GM12878 (cell line): ENCODE data around the gene UNK. TPM values are rescaled to one million over a fixed set of nuclear protein-coding genes. Genes with fewer than 3 reads are reported as not detected.
A peak's percentile ranks its signal among the peaks of the same experiment; 100 is the strongest.

ENCODE experiments used
- ATAC-seq: fragments of 200-7000 bp; cut with Tn5 transposase; 3 replicates; pipeline ENCODE4 v1.9.1; 2020; ENCODE audit warnings: mild to moderate bottlenecking, moderate library complexity
- BruUV-seq: library from RNA; stranded (reverse); fragments of 400-500 nt; replicated peaks from 2 replicates; lab custom pipeline; 2021; lab: Mats Ljungman, UMichigan
- CTCF ChIA-PET: fragments of 300-600 bp; sonication (Branson Sonifier 250); formaldehyde crosslinking; extraction: SDS; loops from one replicate; lab custom pipeline; 2021; ENCODE audit warnings: inconsistent platforms; lab: Yijun Ruan, JAX
- POLR2A ChIA-PET: fragments of 350-600 bp; formaldehyde crosslinking; extraction: SDS; loops from one replicate; lab custom pipeline; 2021; ENCODE audit warnings: inconsistent platforms; lab: Charles Lee
- RAD21 ChIA-PET: fragments of 300-600 bp; sonication (Branson Sonifier 250); formaldehyde crosslinking; loops from one replicate; lab custom pipeline; 2023; ENCODE audit warnings: antibody characterized with exemption; ENCODE audit not compliant: unreplicated experiment; lab: Charles Lee
- SMC1A ChIA-PET: fragments of 300-600 bp; sonication (Branson Sonifier 250); formaldehyde crosslinking; loops from one replicate; lab custom pipeline; 2023; ENCODE audit not compliant: unreplicated experiment, uncharacterized antibody; lab: Charles Lee
- DNase-seq: peaks from one replicate; pipeline ENCODE4 v3.0.0-alpha.2; 2011; ENCODE audit warnings: low read depth, low spot score
- FAIRE-seq: peaks from 3 replicates; lab custom pipeline; 2011; peaks lifted over from hg19 to GRCh38; lab: Jason Lieb, UNC
- H2AFZ ChIP-seq: 2 replicates; pipeline ENCODE4 v1.6.0; 2011; ENCODE audit warnings: low read depth, low read length, control low read depth; ENCODE audit not compliant: control insufficient read depth
- H3K27ac ChIP-seq: 2 replicates; pipeline ENCODE4 v1.5.1; 2011; ENCODE audit warnings: control low read depth; ENCODE audit not compliant: control insufficient read depth, insufficient read depth
- H3K27me3 ChIP-seq, 2 experiments: replicated peaks in 1 of 2; 2 replicates each; pipeline versions ENCODE4 v1.6.0 to v1.6.1; 2011; ENCODE audit warnings: low read length in 1 of 2; ENCODE audit not compliant: control insufficient read depth in 2 of 2, insufficient read depth in 2 of 2
- H3K36me3 ChIP-seq, 2 experiments: 2 replicates each; pipeline ENCODE4 v1.5.1; 2011; ENCODE audit warnings: low read length in 1 of 2; ENCODE audit not compliant: control insufficient read depth in 2 of 2, insufficient read depth in 2 of 2
- H3K4me1 ChIP-seq: 2 replicates; pipeline ENCODE4 v1.6.1; 2011; ENCODE audit warnings: mild to moderate bottlenecking, low read length, moderate library complexity, mixed read lengths; ENCODE audit not compliant: control insufficient read depth, insufficient read depth
- H3K4me2 ChIP-seq: 2 replicates; pipeline ENCODE4 v1.6.0; 2011; ENCODE audit warnings: control low read depth; ENCODE audit not compliant: control insufficient read depth, insufficient read depth
- H3K4me3 ChIP-seq: fragments of 200-600 bp; sonication (generic); 2 replicates; pipeline ENCODE4 v1.5.1; 2016
- H3K79me2 ChIP-seq: 2 replicates; pipeline ENCODE4 v1.6.0; 2011; ENCODE audit warnings: low read length; ENCODE audit not compliant: control insufficient read depth, insufficient read depth
- H3K9ac ChIP-seq: 2 replicates; pipeline ENCODE4 v1.8.0; 2011; ENCODE audit warnings: low read length, control low read depth, mixed read lengths; ENCODE audit not compliant: control insufficient read depth, insufficient read depth
- H3K9me3 ChIP-seq: replicated peaks from 3 replicates; pipeline ENCODE4 v1.5.1; 2011; ENCODE audit warnings: mild to moderate bottlenecking, low read length; ENCODE audit not compliant: control insufficient read depth, insufficient read depth
- H4K20me1 ChIP-seq: 2 replicates; pipeline ENCODE4 v1.6.0; 2011; ENCODE audit not compliant: control insufficient read depth, insufficient read depth
- CREB1 ChIP-seq: IDR thresholded peaks from 2 replicates; pipeline ENCODE4 v1.6.1; 2012; ENCODE audit warnings: low read depth, mild to moderate bottlenecking, inconsistent platforms
- ESRRA ChIP-seq: IDR thresholded peaks from 2 replicates; pipeline ENCODE4 v1.6.1; 2012; ENCODE audit warnings: mild to moderate bottlenecking, low read length, improper control_type of control experiment
- EZH2 ChIP-seq: IDR thresholded peaks from 2 replicates; pipeline ENCODE4 v1.6.1; 2012; ENCODE audit warnings: low read depth, mild to moderate bottlenecking, control low read depth, inconsistent platforms, low read length, borderline replicate concordance; ENCODE audit not compliant: control insufficient read depth
- IKZF1 ChIP-seq: fragments of 450-650 bp; conservative IDR thresholded peaks from 2 replicates; pipeline ENCODE4 v1.6.1; 2017; ENCODE audit warnings: antibody characterized with exemption, mild to moderate bottlenecking
- JUNB ChIP-seq: IDR thresholded peaks from 2 replicates; pipeline ENCODE4 v1.6.1; 2016; ENCODE audit warnings: antibody characterized with exemption, mild to moderate bottlenecking
- KDM1A ChIP-seq: fragments of 200-600 bp; sonication (generic); IDR thresholded peaks from 2 replicates; pipeline ENCODE4 v1.6.1; 2016; ENCODE audit warnings: borderline replicate concordance
- MXI1 ChIP-seq: fragments of 150-350 bp; IDR thresholded peaks from 2 replicates; pipeline ENCODE4 v1.6.1; 2011; ENCODE audit warnings: low read depth, mild to moderate bottlenecking, inconsistent platforms, low read length, improper control_type of control experiment
- NBN ChIP-seq: fragments of 450-650 bp; IDR thresholded peaks from 2 replicates; pipeline ENCODE4 v1.6.1; 2016
- SMAD5 ChIP-seq: IDR thresholded peaks from 2 replicates; pipeline ENCODE4 v1.6.1; 2016; ENCODE audit warnings: antibody characterized with exemption, low read depth
- SMARCA5 ChIP-seq: fragments of 450-650 bp; IDR thresholded peaks from 2 replicates; pipeline ENCODE4 v1.6.1; 2017; ENCODE audit warnings: mild to moderate bottlenecking
- SRF ChIP-seq, 2 experiments: IDR thresholded peaks; 2 replicates each; pipeline ENCODE4 v1.6.1; 2011; ENCODE audit warnings: low read depth in 2 of 2, low read length in 2 of 2, mild to moderate bottlenecking in 1 of 2, moderate library complexity in 1 of 2
- ZNF687 ChIP-seq: fragments of 450-650 bp; IDR thresholded peaks from 2 replicates; pipeline ENCODE4 v1.6.1; 2017; ENCODE audit warnings: mild to moderate bottlenecking, moderate library complexity
- WGBS: methylation state at CpG from one replicate; pipeline ENCODE4 v1.1.6; 2016; ENCODE audit warnings: low lambda C conversion rate; ENCODE audit not compliant: insufficient replicate concordance, insufficient coverage; ENCODE audit errors: missing lambda C conversion rate; 5-methylcytosine and 5-hydroxymethylcytosine counted together
- in situ Hi-C: fragments of 300-500 bp; cut with MboI; formaldehyde crosslinking; loops from 9 replicates; pipeline ENCODE4 v1.14.3; 2018; ENCODE audit warnings: mixed read lengths
- intact Hi-C: fragments of 100-400 bp; cut with micrococcal nuclease; formaldehyde crosslinking; loops from one replicate; pipeline ENCODE4 v1.14.2; 2022; ENCODE audit not compliant: unreplicated experiment
- polyA plus RNA-seq, 11 experiments: library from polyadenylated mRNA; depleted of rRNA in 4 of 11; unstranded in 6 of 11; stranded (reverse) in 5 of 11; fragments of >200 nt; fragmentation: Nextera tagmentation in 4 of 11; fragmentation: Illumina TruSeq in 1 of 11; extraction: Ambion mirVana in 4 of 11; extraction: Trizol in 1 of 11; gene quantifications; 1 replicate in 1 of 11; 2 replicates in 10 of 11; pipeline versions ENCODE4 v1.2.1 to v1.2.3, GENCODE V29; 2011 to 2016; ENCODE audit warnings: inconsistent platforms in 2 of 11, missing spikeins in 2 of 11, low read depth in 1 of 11
- total RNA-seq, 4 experiments: library from RNA; depleted of rRNA in 3 of 4; stranded (reverse); fragments of >200 nt in 3 of 4; fragmentation: Illumina TruSeq in 1 of 4; extraction: Trizol in 1 of 4; gene quantifications; 2 replicates each; pipeline versions ENCODE4 v1.2.1 to v1.2.3, GENCODE V29; 2013 to 2021
- TF ChIP-seq, protein P1 (sequence below): IDR thresholded peaks from 2 replicates; pipeline ENCODE4 v1.6.1; 2012; ENCODE audit warnings: low read length, inconsistent platforms
- TF ChIP-seq, protein P2 (sequence below): IDR thresholded peaks from 2 replicates; pipeline ENCODE4 v1.6.1; 2012; ENCODE audit warnings: mild to moderate bottlenecking, low read depth, low read length

Gene UNK
- total and polyA plus RNA-seq, 10 of the 15 experiments (the other 5 are each of a cell fraction or from before 2014, with no cell fraction given): 8.9 to 34.5 (median 27.3) TPM

- ATAC-seq (peak; percentile 27), DNase-seq (peak; percentile 83), FAIRE-seq (peak; percentile 88)
- H3K27me3 ChIP-seq: no peaks in the 10 kb centered on the region
- H3K4me2 ChIP-seq: peak overlapping the region; percentile 97
- H3K4me1 ChIP-seq: peaks cover 22% of the 10 kb centered on the region
- CTCF ChIA-PET: interaction anchor here (0.6 to 3.3 kb wide), 19 partner anchors 9 to 697 kb away, joined by 3 to 26 read pairs (median 4); partner anchors contain the start of genes GALK1 and WBP2
- H4K20me1 ChIP-seq: peaks cover 3% of the 10 kb centered on the region; the same call in 1 of the 2 replicates
- peak overlapping the region; percentile 62 for H2AFZ ChIP-seq
- peak overlapping the region; percentile 95 for H3K9ac ChIP-seq
- in situ Hi-C loops (loop anchor here (5.0 kb wide), 1 partner anchor 479 kb away; no protein-coding TSS in a partner anchor), intact Hi-C loops (loop anchor here (10.0 kb wide), 1 partner anchor 482 kb away; the partner anchor contains the start of gene UBALD2)
- peaks cover 48% of the 10 kb centered on the region for H3K79me2 ChIP-seq
- H3K36me3 ChIP-seq: peaks cover 0 to 5% of the 10 kb centered on the region in 2 experiments; a peak in 1 of 4 replicates
- RAD21 ChIA-PET: interaction anchor here (0.5 to 3.1 kb wide), 13 partner anchors 8 to 98 kb away, joined by 3 to 22 read pairs (median 6); partner anchors contain the start of genes GALK1, UNC13D and WBP2
- POLR2A ChIA-PET: interaction anchor here (0.6 to 5.4 kb wide), 16 partner anchors 8 to 1653 kb away, joined by 3 to 39 read pairs (median 5); partner anchors contain the start of genes GALK1, TRIM65, UNC13D and WBP2
- SMC1A ChIA-PET: interaction anchor here (0.9 to 3.2 kb wide), 12 partner anchors 9 to 95 kb away, joined by 3 to 11 read pairs (median 4); partner anchors contain the start of genes GALK1, UNC13D and WBP2
- no TSS peak for BruUV-seq
- WGBS: 0% methylated on average over 6 of the region's 6 CpGs
- peak overlapping the region; percentile 97 for H3K27ac ChIP-seq
- H3K4me3 ChIP-seq: peak overlapping the region; percentile 79
- H3K9me3 ChIP-seq: no peaks in the 10 kb centered on the region
- no peak for TF ChIP-seq EZH2
- TF ChIP-seq SRF (IDR thresholded peaks at IDR 0.05; ENCODE audit: low read depth in 2 of 2, low read length in 2 of 2): no peak
- TF ChIP-seq, protein P1, sequence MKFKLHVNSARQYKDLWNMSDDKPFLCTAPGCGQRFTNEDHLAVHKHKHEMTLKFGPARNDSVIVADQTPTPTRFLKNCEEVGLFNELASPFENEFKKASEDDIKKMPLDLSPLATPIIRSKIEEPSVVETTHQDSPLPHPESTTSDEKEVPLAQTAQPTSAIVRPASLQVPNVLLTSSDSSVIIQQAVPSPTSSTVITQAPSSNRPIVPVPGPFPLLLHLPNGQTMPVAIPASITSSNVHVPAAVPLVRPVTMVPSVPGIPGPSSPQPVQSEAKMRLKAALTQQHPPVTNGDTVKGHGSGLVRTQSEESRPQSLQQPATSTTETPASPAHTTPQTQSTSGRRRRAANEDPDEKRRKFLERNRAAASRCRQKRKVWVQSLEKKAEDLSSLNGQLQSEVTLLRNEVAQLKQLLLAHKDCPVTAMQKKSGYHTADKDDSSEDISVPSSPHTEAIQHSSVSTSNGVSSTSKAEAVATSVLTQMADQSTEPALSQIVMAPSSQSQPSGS: peak; percentile 87
- peak; percentile 96 for TF ChIP-seq SMARCA5
- TF ChIP-seq CREB1: no peak
- TF ChIP-seq IKZF1: peak; percentile 50
- no peak for TF ChIP-seq MXI1
- peak; percentile 82; the same call in 1 of the 2 replicates for TF ChIP-seq NBN
- peak; percentile 78 for TF ChIP-seq ESRRA
- no peak for TF ChIP-seq KDM1A
- TF ChIP-seq JUNB: peak; percentile 42
- TF ChIP-seq ZNF687: peak; percentile 47; the same call in 1 of the 2 replicates
- no peak for TF ChIP-seq SMAD5
- TF ChIP-seq, protein P2, sequence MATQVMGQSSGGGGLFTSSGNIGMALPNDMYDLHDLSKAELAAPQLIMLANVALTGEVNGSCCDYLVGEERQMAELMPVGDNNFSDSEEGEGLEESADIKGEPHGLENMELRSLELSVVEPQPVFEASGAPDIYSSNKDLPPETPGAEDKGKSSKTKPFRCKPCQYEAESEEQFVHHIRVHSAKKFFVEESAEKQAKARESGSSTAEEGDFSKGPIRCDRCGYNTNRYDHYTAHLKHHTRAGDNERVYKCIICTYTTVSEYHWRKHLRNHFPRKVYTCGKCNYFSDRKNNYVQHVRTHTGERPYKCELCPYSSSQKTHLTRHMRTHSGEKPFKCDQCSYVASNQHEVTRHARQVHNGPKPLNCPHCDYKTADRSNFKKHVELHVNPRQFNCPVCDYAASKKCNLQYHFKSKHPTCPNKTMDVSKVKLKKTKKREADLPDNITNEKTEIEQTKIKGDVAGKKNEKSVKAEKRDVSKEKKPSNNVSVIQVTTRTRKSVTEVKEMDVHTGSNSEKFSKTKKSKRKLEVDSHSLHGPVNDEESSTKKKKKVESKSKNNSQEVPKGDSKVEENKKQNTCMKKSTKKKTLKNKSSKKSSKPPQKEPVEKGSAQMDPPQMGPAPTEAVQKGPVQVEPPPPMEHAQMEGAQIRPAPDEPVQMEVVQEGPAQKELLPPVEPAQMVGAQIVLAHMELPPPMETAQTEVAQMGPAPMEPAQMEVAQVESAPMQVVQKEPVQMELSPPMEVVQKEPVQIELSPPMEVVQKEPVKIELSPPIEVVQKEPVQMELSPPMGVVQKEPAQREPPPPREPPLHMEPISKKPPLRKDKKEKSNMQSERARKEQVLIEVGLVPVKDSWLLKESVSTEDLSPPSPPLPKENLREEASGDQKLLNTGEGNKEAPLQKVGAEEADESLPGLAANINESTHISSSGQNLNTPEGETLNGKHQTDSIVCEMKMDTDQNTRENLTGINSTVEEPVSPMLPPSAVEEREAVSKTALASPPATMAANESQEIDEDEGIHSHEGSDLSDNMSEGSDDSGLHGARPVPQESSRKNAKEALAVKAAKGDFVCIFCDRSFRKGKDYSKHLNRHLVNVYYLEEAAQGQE: no peak
These were observed 1.4 kb upstream of the UNK start for GRCh38 chr17:75783069-75783783.
